Kidney epithelial cell (primary cell): ENCODE results near the gene FOXB2. TPM values are rescaled to one million over a fixed set of nuclear protein-coding genes. Genes with fewer than 3 reads are reported as not detected.

Experiments used
- DNase-seq: peaks from one replicate; pipeline ENCODE4 v3.0.0-alpha.2; 2010; ENCODE audit warnings: low read depth
- H3K27me3 ChIP-seq: 2 replicates; pipeline ENCODE4 v1.6.0; 2011; ENCODE audit warnings: low read length; ENCODE audit not compliant: control insufficient read depth, insufficient read depth
- H3K36me3 ChIP-seq: 2 replicates; pipeline ENCODE4 v1.5.1; 2011; ENCODE audit warnings: low read length; ENCODE audit not compliant: control insufficient read depth, insufficient read depth
- H3K4me3 ChIP-seq: 2 replicates; pipeline ENCODE4 v1.5.1; 2011; ENCODE audit warnings: low read depth, mild to moderate bottlenecking, control low read depth, low read length
- CTCF ChIP-seq: IDR thresholded peaks from 2 replicates; pipeline ENCODE4 v1.5.1; 2011; ENCODE audit warnings: mild to moderate bottlenecking, moderate library complexity, low read length, control low read depth, inconsistent platforms; ENCODE audit not compliant: insufficient read depth, poor library complexity, severe bottlenecking
- total RNA-seq: library from RNA; depleted of rRNA; stranded (reverse); fragments of >200 nt; gene quantifications from 2 replicates; pipeline ENCODE4 v1.2.3, GENCODE V29; 2015

Gene FOXB2
- total RNA-seq, 1 donor from 2014 or later = not detected

- Histone ChIP-seq H3K4me3 (no peak overlapping the region), H3K36me3 (no peaks in the 10 kb centered on the region), H3K27me3 (peaks cover 86% of the 10 kb centered on the region)
- no peak for TF ChIP-seq CTCF
- no peak for DNase-seq
These were observed 5.4 kb upstream of the FOXB2 start for GRCh38 chr9:77013932-77014596.

- peaks cover 93% of the 10 kb centered on the region for H3K27me3 ChIP-seq
- TF ChIP-seq CTCF = peak; percentile 2
- DNase-seq = no peak
- no peaks in the 10 kb centered on the region for H3K36me3 ChIP-seq
- no peak overlapping the region for H3K4me3 ChIP-seq
These were observed 4.7 kb upstream of the FOXB2 start for GRCh38 chr9:77014597-77015263.

GRCh38 chr9:77015327-77016048 is 4.0 kb upstream of the FOXB2 start:
- Histone ChIP-seq H3K4me3 (no peak overlapping the region), H3K27me3 (peaks cover 96% of the 10 kb centered on the region), H3K36me3 (no peaks in the 10 kb centered on the region)
- no peak for DNase-seq
- no peak for TF ChIP-seq CTCF

GRCh38 chr9:77016121-77016525 is 3.3 kb upstream of the FOXB2 start:
- Histone ChIP-seq H3K27me3 (peaks cover 97% of the 10 kb centered on the region), H3K36me3 (no peaks in the 10 kb centered on the region), H3K4me3 (no peak overlapping the region)
- DNase-seq = no peak
- TF ChIP-seq CTCF = no peak

GRCh38 chr9:77016526-77017504 is 2.6 kb upstream of the FOXB2 start:
- no peak for DNase-seq
- TF ChIP-seq CTCF = no peak
- no peak overlapping the region for H3K4me3 ChIP-seq
- peaks cover 98% of the 10 kb centered on the region for H3K27me3 ChIP-seq
- no peaks in the 10 kb centered on the region for H3K36me3 ChIP-seq
